ENCODE measurements around the gene SPATA3. TPM values are rescaled to one million over a fixed set of nuclear protein-coding genes. Genes with fewer than 3 reads are reported as not detected.
"Not testable (repeated sequence)": the region's sequence is repeated elsewhere in the genome, so short reads cannot be mapped to it uniquely, and the experiment has no call there.

SPATA3 gene
- total RNA-seq, 4 donors from 2014 or later, result not detected

- no peaks in the 10 kb centered on the region for H3K9me3 ChIP-seq
- peaks cover 0 to 19% of the 10 kb centered on the region in 2 donors for H3K27me3 ChIP-seq
- H3K36me3 ChIP-seq, result no peaks in the 10 kb centered on the region
- 83 to 87% methylated on average over 10 of the region's 10 CpGs for WGBS, 2 donors
- H3K4me1 ChIP-seq, result no peaks in the 10 kb centered on the region
- TF ChIP-seq POLR2A (IDR thresholded peaks at IDR 0.05) (no peak), EP300 (IDR thresholded peaks at IDR 0.05) (no peak), CTCF (IDR thresholded peaks at IDR 0.05) (no peak)
- H3K4me3 ChIP-seq, result no peak overlapping the region
- no peak overlapping the region for H3K27ac ChIP-seq
- no peak for DNase-seq (ENCODE audit: low spot score in 2 of 2)
These were observed 6.7 kb downstream of the SPATA3 start for GRCh38 chr2:231002641-231003040.

GRCh38 chr2:231003186-231003585 is 7.3 kb downstream of the SPATA3 start:
- whole genome bisulfite sequencing, 2 donors, result 88% methylated on average over 2 of the region's 2 CpGs
- no peak overlapping the region for H3K4me3 ChIP-seq
- no peak for DNase-seq (ENCODE audit: low spot score in 2 of 2)
- no peak for TF ChIP-seq CTCF (IDR thresholded peaks at IDR 0.05)
- no peak for TF ChIP-seq POLR2A (IDR thresholded peaks at IDR 0.05)
- TF ChIP-seq EP300 (IDR thresholded peaks at IDR 0.05), result no peak
- H3K27me3 ChIP-seq, result peaks cover 0 to 19% of the 10 kb centered on the region in 2 donors
- no peaks in the 10 kb centered on the region for H3K4me1 ChIP-seq
- H3K27ac ChIP-seq, result no peak overlapping the region
- no peaks in the 10 kb centered on the region for H3K9me3 ChIP-seq
- no peaks in the 10 kb centered on the region for H3K36me3 ChIP-seq

- not testable (repeated sequence) for H3K27ac ChIP-seq; H3K4me1 ChIP-seq; H3K36me3 ChIP-seq; H3K9me3 ChIP-seq; H3K4me3 ChIP-seq; DNase-seq (ENCODE audit: low spot score in 2 of 2)
- H3K27me3 ChIP-seq, result peaks cover 0 to 15% of the 10 kb centered on the region in 2 donors
These were observed 9.0 kb downstream of the SPATA3 start for GRCh38 chr2:231004930-231005329.

- TF ChIP-seq POLR2A (IDR thresholded peaks at IDR 0.05), result no peak
- no peak for TF ChIP-seq EP300 (IDR thresholded peaks at IDR 0.05)
- TF ChIP-seq CTCF (IDR thresholded peaks at IDR 0.05), result no peak
- 58 to 70% methylated on average over 9 to 10 of the region's 10 CpGs for WGBS, 2 donors
- no peaks in the 10 kb centered on the region for H3K36me3 ChIP-seq
- no peaks in the 10 kb centered on the region for H3K27me3 ChIP-seq
- H3K4me1 ChIP-seq, result no peaks in the 10 kb centered on the region
- DNase-seq (ENCODE audit: low spot score in 2 of 2), result no peak
- no peak overlapping the region for H3K4me3 ChIP-seq
- H3K9me3 ChIP-seq, result no peaks in the 10 kb centered on the region
- H3K27ac ChIP-seq, result no peak overlapping the region
These were observed 11.6 kb downstream of the SPATA3 start for GRCh38 chr2:231007286-231008098.

GRCh38 chr2:231008131-231008530 is 12.2 kb downstream of the SPATA3 start:
- Histone ChIP-seq H3K4me3 (no peak overlapping the region), H3K27me3 (no peaks in the 10 kb centered on the region), H3K4me1 (no peaks in the 10 kb centered on the region), H3K36me3 (no peaks in the 10 kb centered on the region), H3K9me3 (no peaks in the 10 kb centered on the region), H3K27ac (no peak overlapping the region)
- WGBS, 2 donors, result 75 to 80% methylated on average over 6 of the region's 6 CpGs
- no peak for TF ChIP-seq CTCF (IDR thresholded peaks at IDR 0.05)
- TF ChIP-seq EP300 (IDR thresholded peaks at IDR 0.05), result no peak
- TF ChIP-seq POLR2A (IDR thresholded peaks at IDR 0.05), result no peak
- no peak for DNase-seq (ENCODE audit: low spot score in 2 of 2)

Measured in tibial nerve (tissue), 4 donors.